HepG2 (cell line): ENCODE results near the gene STK32B. TPM values are rescaled to one million over a fixed set of nuclear protein-coding genes. Genes with fewer than 3 reads are reported as not detected.

Source experiments
- ATAC-seq: fragments of 200-7000 bp; cut with Tn5 transposase; 3 replicates; pipeline ENCODE4 v1.9.1; 2020; ENCODE audit warnings: mild to moderate bottlenecking, moderate library complexity
- BruUV-seq: library from RNA; stranded (reverse); fragments of 400-500 nt; replicated peaks from 2 replicates; lab custom pipeline; 2021; lab: Mats Ljungman, UMichigan
- CTCF ChIA-PET: fragments of 300-600 bp; formaldehyde crosslinking; extraction: SDS; loops from one replicate; lab custom pipeline; 2021; ENCODE audit warnings: low total read pairs, inconsistent platforms, low intra/inter-chr PET ratio; lab: Yijun Ruan, JAX
- POLR2A ChIA-PET: fragments of 350-600 bp; sonication (Branson Sonifier 250); formaldehyde crosslinking; loops from one replicate; lab custom pipeline; 2020; ENCODE audit warnings: antibody characterized with exemption, inconsistent platforms; lab: Yijun Ruan, JAX
- DNase-seq: peaks from one replicate; pipeline ENCODE4 v3.0.0-alpha.2; 2015; ENCODE audit warnings: low spot score
- FAIRE-seq: peaks from 3 replicates; lab custom pipeline; 2011; peaks lifted over from hg19 to GRCh38; lab: Jason Lieb, UNC
- H2AFZ ChIP-seq: one replicate; pipeline ENCODE4 v1.6.1; 2011; ENCODE audit warnings: low read length, inconsistent platforms
- H3K27ac ChIP-seq: fragments of 300-600 bp; 3 replicates; pipeline ENCODE4 v1.8.0; 2011; ENCODE audit warnings: mixed run types, mild to moderate bottlenecking, mixed read lengths, low read length, inconsistent platforms; ENCODE audit not compliant: insufficient read depth; ENCODE audit errors: extremely low read length
- H3K27me3 ChIP-seq, 2 experiments: fragments of 200-600 bp in 1 of 2; 2 replicates in 1 of 2; 3 replicates in 1 of 2; pipeline versions ENCODE4 v1.6.0 to v1.8.0; 2011; ENCODE audit warnings: low read length in 2 of 2, mild to moderate bottlenecking in 2 of 2, moderate library complexity in 2 of 2, inconsistent platforms in 1 of 2; ENCODE audit not compliant: insufficient read depth in 2 of 2, control insufficient read depth in 1 of 2
- H3K36me3 ChIP-seq, 2 experiments: fragments of 200-600 bp in 1 of 2; replicated peaks in 1 of 2; 2 replicates in 1 of 2; 3 replicates in 1 of 2; pipeline versions ENCODE4 v1.5.1 to v1.8.0; 2011; ENCODE audit warnings: low read length in 2 of 2, inconsistent platforms in 1 of 2; ENCODE audit not compliant: insufficient read depth in 2 of 2, control insufficient read depth in 1 of 2
- H3K4me1 ChIP-seq: 2 replicates; pipeline ENCODE4 v1.5.1; 2012; ENCODE audit warnings: low read length, inconsistent platforms; ENCODE audit not compliant: insufficient read depth
- H3K4me2 ChIP-seq: 2 replicates; pipeline ENCODE4 v1.6.0; 2011; ENCODE audit warnings: low read depth, low read length, inconsistent platforms
- H3K4me3 ChIP-seq, 3 experiments: fragments of 200-600 bp in 1 of 3; sonication (generic), shearing (Covaris generic) in 1 of 3; replicated peaks in 1 of 3; 2 replicates each; pipeline ENCODE4 v1.5.1; 2011 to 2016; ENCODE audit warnings: low read length in 3 of 3, inconsistent platforms in 2 of 3, low read depth in 2 of 3, mild to moderate bottlenecking in 2 of 3, control low read depth in 1 of 3, mixed read lengths in 1 of 3; ENCODE audit not compliant: insufficient read depth in 1 of 3
- H3K79me2 ChIP-seq: one replicate; pipeline ENCODE4 v1.6.1; 2011; ENCODE audit warnings: low read length, inconsistent platforms; ENCODE audit not compliant: insufficient read depth
- H3K9ac ChIP-seq: 2 replicates; pipeline ENCODE4 v1.6.0; 2011; ENCODE audit warnings: mild to moderate bottlenecking, low read depth, low read length, inconsistent platforms; ENCODE audit not compliant: insufficient read depth
- H3K9me3 ChIP-seq: 2 replicates; pipeline ENCODE4 v1.5.1; 2012; ENCODE audit warnings: mild to moderate bottlenecking, low read length
- H4K20me1 ChIP-seq: 2 replicates; pipeline ENCODE4 v1.6.0; 2011; ENCODE audit warnings: inconsistent platforms, mild to moderate bottlenecking, low read length, moderate library complexity; ENCODE audit not compliant: insufficient read depth
- BRCA1 ChIP-seq: sonication (generic); formaldehyde crosslinking; IDR thresholded peaks from 2 replicates; pipeline ENCODE4 v1.4.0; 2020; ENCODE audit warnings: missing genetic modification reagents
- KDM3A ChIP-seq: IDR thresholded peaks from 2 replicates; pipeline ENCODE4 v1.6.1; 2018; ENCODE audit warnings: low read depth, missing compliant biosample characterization
- ZKSCAN5 ChIP-seq: sonication (generic); formaldehyde crosslinking; IDR thresholded peaks from 2 replicates; pipeline ENCODE4 v1.5.1; 2020; ENCODE audit warnings: mild to moderate bottlenecking, missing genetic modification reagents
- ZNF138 ChIP-seq: sonication (generic); formaldehyde crosslinking; IDR thresholded peaks from 2 replicates; pipeline ENCODE4 v1.5.0; 2020; ENCODE audit warnings: mild to moderate bottlenecking, low read depth, missing genetic modification reagents
- ZNF296 ChIP-seq: sonication (generic); formaldehyde crosslinking; conservative IDR thresholded peaks from 2 replicates; pipeline ENCODE4 v1.5.0; 2020; ENCODE audit warnings: mild to moderate bottlenecking, missing genetic modification reagents
- ZNF615 ChIP-seq: sonication (generic); formaldehyde crosslinking; IDR thresholded peaks from 2 replicates; pipeline ENCODE4 v1.5.0; 2020; ENCODE audit warnings: mild to moderate bottlenecking, missing genetic modification reagents, borderline replicate concordance
- WGBS: methylation state at CpG from one replicate; pipeline ENCODE4 v1.1.6; 2017; ENCODE audit warnings: low lambda C conversion rate; 5-methylcytosine and 5-hydroxymethylcytosine counted together
- in situ Hi-C: cut with HindIII; loops from 2 replicates; pipeline ENCODE4 v1.10.0; 2017; ENCODE audit warnings: low pct_unique_long_range_greater_than_20kb; ENCODE audit not compliant: extremely low pct_ligation_motif_present
- intact Hi-C: fragments of 100-400 bp; cut with micrococcal nuclease; formaldehyde crosslinking; loops from one replicate; pipeline ENCODE4 v1.10.0; 2022; ENCODE audit not compliant: unreplicated experiment
- polyA plus RNA-seq, 8 experiments: library from polyadenylated mRNA; depleted of rRNA in 3 of 8; stranded (reverse) in 7 of 8; unstranded in 1 of 8; fragments of >200 nt; fragmentation: Illumina TruSeq in 4 of 8; extraction: Trizol in 4 of 8; gene quantifications; 2 replicates each; pipeline versions ENCODE4 v1.2.1 to v1.2.3, GENCODE V29; 2011 to 2016; ENCODE audit warnings: low read depth in 4 of 8, missing spikeins in 1 of 8, mixed read lengths in 1 of 8; ENCODE audit not compliant: insufficient read depth in 1 of 8
- total RNA-seq, 5 experiments: library from RNA; depleted of rRNA; stranded (reverse); fragments of >200 nt; fragmentation: Illumina TruSeq; extraction: Trizol; gene quantifications; 2 replicates each; pipeline ENCODE4 v1.2.3, GENCODE V29; 2016; ENCODE audit warnings: low read depth in 1 of 5
- TF ChIP-seq, protein P1 (sequence below): sonication (generic); formaldehyde crosslinking; IDR thresholded peaks from 2 replicates; pipeline ENCODE4 v1.5.1; 2020; ENCODE audit warnings: missing genetic modification reagents, mild to moderate bottlenecking, borderline replicate concordance

Gene STK32B
- total and polyA plus RNA-seq, 2 of the 13 experiments (the other 11 are each of a cell fraction or from before 2014, with no cell fraction given), result not detected

- no peaks in the 10 kb centered on the region for H3K79me2 ChIP-seq
- 0% methylated on average over 5 of the region's 7 CpGs for WGBS
- no peak overlapping the region for H3K4me3 ChIP-seq
- H3K36me3 ChIP-seq, result no peaks in the 10 kb centered on the region
- TF ChIP-seq ZKSCAN5 (CRISPR knock-in tag) (no peak), ZNF615 (CRISPR knock-in tag) (no peak), ZNF138 (CRISPR knock-in tag) (no peak), BRCA1 (CRISPR knock-in tag) (no peak), ZNF296 (no peak), KDM3A (CRISPR knock-in tag) (no peak)
- TF ChIP-seq, protein P1, sequence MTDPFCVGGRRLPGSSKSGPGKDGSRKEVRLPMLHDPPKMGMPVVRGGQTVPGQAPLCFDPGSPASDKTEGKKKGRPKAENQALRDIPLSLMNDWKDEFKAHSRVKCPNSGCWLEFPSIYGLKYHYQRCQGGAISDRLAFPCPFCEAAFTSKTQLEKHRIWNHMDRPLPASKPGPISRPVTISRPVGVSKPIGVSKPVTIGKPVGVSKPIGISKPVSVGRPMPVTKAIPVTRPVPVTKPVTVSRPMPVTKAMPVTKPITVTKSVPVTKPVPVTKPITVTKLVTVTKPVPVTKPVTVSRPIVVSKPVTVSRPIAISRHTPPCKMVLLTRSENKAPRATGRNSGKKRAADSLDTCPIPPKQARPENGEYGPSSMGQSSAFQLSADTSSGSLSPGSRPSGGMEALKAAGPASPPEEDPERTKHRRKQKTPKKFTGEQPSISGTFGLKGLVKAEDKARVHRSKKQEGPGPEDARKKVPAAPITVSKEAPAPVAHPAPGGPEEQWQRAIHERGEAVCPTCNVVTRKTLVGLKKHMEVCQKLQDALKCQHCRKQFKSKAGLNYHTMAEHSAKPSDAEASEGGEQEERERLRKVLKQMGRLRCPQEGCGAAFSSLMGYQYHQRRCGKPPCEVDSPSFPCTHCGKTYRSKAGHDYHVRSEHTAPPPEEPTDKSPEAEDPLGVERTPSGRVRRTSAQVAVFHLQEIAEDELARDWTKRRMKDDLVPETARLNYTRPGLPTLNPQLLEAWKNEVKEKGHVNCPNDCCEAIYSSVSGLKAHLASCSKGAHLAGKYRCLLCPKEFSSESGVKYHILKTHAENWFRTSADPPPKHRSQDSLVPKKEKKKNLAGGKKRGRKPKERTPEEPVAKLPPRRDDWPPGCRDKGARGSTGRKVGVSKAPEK, result no peak
- intact Hi-C loops, result no loop called here
- no peaks in the 10 kb centered on the region for H3K9me3 ChIP-seq
- no peak for DNase-seq
- no peak overlapping the region for H2AFZ ChIP-seq
- FAIRE-seq, result no peak
- no peak for ATAC-seq
- H3K9ac ChIP-seq, result no peak overlapping the region
- in situ Hi-C loops, result no loop called here
- CTCF ChIA-PET, result no interaction called here
- H3K27me3 ChIP-seq, result peaks cover 0 to 3% of the 10 kb centered on the region in 2 experiments; a peak in 1 of 5 replicates
- POLR2A ChIA-PET, result no interaction called here
- H4K20me1 ChIP-seq, result no peaks in the 10 kb centered on the region; the same call in 1 of the 2 replicates
- H3K4me2 ChIP-seq, result no peak overlapping the region
- H3K4me1 ChIP-seq, result no peaks in the 10 kb centered on the region
- BruUV-seq, result no TSS peak
- H3K27ac ChIP-seq, result no peak overlapping the region
Measured at GRCh38 chr4:5374592-5374991, 323.3 kb downstream of the STK32B start.
